Retinal pigment epithelial cell (primary cell): ENCODE results near the gene RAB35.

Experiments
- DNase-seq: peaks from one replicate; pipeline ENCODE4 v3.0.0-alpha.2; 2010; ENCODE audit warnings: low read depth
- H3K4me3 ChIP-seq: 2 replicates; pipeline ENCODE4 v1.5.1; 2011; ENCODE audit warnings: mild to moderate bottlenecking, low read length, control low read depth, moderate library complexity
- CTCF ChIP-seq: conservative IDR thresholded peaks from 2 replicates; pipeline ENCODE4 v1.5.1; 2011; ENCODE audit warnings: low read depth, low read length, control low read depth, inconsistent platforms

Gene RAB35

GRCh38 chr12:120106151-120106550 is 10.4 kb downstream of the RAB35 start:
- no peak for DNase-seq
- no peak for TF ChIP-seq CTCF
- no peak overlapping the region for H3K4me3 ChIP-seq

GRCh38 chr12:120103371-120103770 is 13.2 kb downstream of the RAB35 start:
- no peak for DNase-seq

GRCh38 chr12:120103044-120103338 is 13.6 kb downstream of the RAB35 start:
- H3K4me3 ChIP-seq: no peak overlapping the region
- TF ChIP-seq CTCF: no peak
- no peak for DNase-seq

More at GRCh38 chr12:120103371-120103770, 13.2 kb downstream of the RAB35 start:
- TF ChIP-seq CTCF: no peak
- H3K4me3 ChIP-seq: no peak overlapping the region

GRCh38 chr12:120102189-120103043 is 14.1 kb downstream of the RAB35 start:
- no peak for TF ChIP-seq CTCF
- no peak overlapping the region for H3K4me3 ChIP-seq
- DNase-seq: no peak

- no peak for TF ChIP-seq CTCF
- DNase-seq: no peak
- H3K4me3 ChIP-seq: no peak overlapping the region
These were observed 14.9 kb downstream of the RAB35 start for GRCh38 chr12:120101617-120102016.

GRCh38 chr12:120101182-120101581 is 15.4 kb downstream of the RAB35 start:
- no peak overlapping the region for H3K4me3 ChIP-seq
- no peak for DNase-seq
- no peak for TF ChIP-seq CTCF

- peak; percentile 73 for DNase-seq
- no peak overlapping the region for H3K4me3 ChIP-seq
- TF ChIP-seq CTCF: no peak
These were observed 15.9 kb downstream of the RAB35 start for GRCh38 chr12:120100630-120101029.
